Measurements from ENCODE around the gene SNAI3. TPM values are rescaled to one million over a fixed set of nuclear protein-coding genes. Genes with fewer than 3 reads are reported as not detected.

Gene SNAI3
- total RNA-seq, 4 donors from 2014 or later, result 0.26 to 0.83 (median 0.59) TPM

DNA sequence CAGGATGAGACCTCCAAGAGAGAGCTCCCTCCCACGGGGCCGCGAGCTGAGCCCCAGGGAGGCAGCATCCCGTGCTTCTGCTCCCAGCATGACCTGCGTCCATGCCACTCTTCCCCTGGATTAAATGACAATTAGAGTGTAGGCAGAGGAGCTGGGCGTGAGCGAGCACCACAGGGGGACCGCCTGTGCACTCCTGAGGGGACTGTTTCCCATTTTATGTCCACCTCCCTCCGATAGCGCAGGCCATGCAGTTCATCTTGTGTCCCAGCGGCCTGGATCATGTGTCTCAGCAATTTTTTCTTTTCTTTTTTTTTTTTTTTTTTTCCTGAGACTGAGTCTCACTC, 53.7 kb downstream of the SNAI3 start:
- no peaks in the 10 kb centered on the region for H3K9me3 ChIP-seq
- no peak overlapping the region for H3K4me3 ChIP-seq
- H3K27me3 ChIP-seq, result peaks cover 0 to 45% (median 0%) of the 10 kb centered on the region in 4 donors
- WGBS, result 97% methylated on average over 7 of the region's 11 CpGs
- DNase-seq (ENCODE audit: extremely low spot score), result no peak
- intact Hi-C loops (cut with DNase I), result no loop called here
- no peak overlapping the region for H3K27ac ChIP-seq (replicated peaks in 1 of 4)
- H3K36me3 ChIP-seq, result peaks cover 47 to 62% (median 53%) of the 10 kb centered on the region in 4 donors
- no peak for TF ChIP-seq POLR2AphosphoS5 (IDR thresholded peaks at IDR 0.05)
- no peak for TF ChIP-seq EP300 (IDR thresholded peaks at IDR 0.05)
- TF ChIP-seq, protein P1, sequence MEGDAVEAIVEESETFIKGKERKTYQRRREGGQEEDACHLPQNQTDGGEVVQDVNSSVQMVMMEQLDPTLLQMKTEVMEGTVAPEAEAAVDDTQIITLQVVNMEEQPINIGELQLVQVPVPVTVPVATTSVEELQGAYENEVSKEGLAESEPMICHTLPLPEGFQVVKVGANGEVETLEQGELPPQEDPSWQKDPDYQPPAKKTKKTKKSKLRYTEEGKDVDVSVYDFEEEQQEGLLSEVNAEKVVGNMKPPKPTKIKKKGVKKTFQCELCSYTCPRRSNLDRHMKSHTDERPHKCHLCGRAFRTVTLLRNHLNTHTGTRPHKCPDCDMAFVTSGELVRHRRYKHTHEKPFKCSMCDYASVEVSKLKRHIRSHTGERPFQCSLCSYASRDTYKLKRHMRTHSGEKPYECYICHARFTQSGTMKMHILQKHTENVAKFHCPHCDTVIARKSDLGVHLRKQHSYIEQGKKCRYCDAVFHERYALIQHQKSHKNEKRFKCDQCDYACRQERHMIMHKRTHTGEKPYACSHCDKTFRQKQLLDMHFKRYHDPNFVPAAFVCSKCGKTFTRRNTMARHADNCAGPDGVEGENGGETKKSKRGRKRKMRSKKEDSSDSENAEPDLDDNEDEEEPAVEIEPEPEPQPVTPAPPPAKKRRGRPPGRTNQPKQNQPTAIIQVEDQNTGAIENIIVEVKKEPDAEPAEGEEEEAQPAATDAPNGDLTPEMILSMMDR (IDR thresholded peaks at IDR 0.05), result no peak
- TF ChIP-seq POLR2A (IDR thresholded peaks at IDR 0.05; ENCODE audit: low read depth), result no peak
- H3K4me1 ChIP-seq, result peaks cover 17 to 23% (median 20%) of the 10 kb centered on the region in 4 donors

- Histone ChIP-seq H3K27ac (replicated peaks in 1 of 4) (no peak overlapping the region), H3K27me3 (peaks cover 0 to 41% (median 0%) of the 10 kb centered on the region in 4 donors), H3K4me1 (peaks cover 17 to 23% (median 20%) of the 10 kb centered on the region in 4 donors), H3K36me3 (peaks cover 52 to 67% (median 58%) of the 10 kb centered on the region in 4 donors), H3K9me3 (no peaks in the 10 kb centered on the region), H3K4me3 (no peak overlapping the region)
- intact Hi-C loops (cut with DNase I), result no loop called here
- TF ChIP-seq POLR2A (IDR thresholded peaks at IDR 0.05; ENCODE audit: low read depth) (no peak), POLR2AphosphoS5 (IDR thresholded peaks at IDR 0.05) (no peak), EP300 (IDR thresholded peaks at IDR 0.05) (no peak)
- TF ChIP-seq, protein P1 (IDR thresholded peaks at IDR 0.05), result no peak
- 89% methylated on average over 20 of the region's 30 CpGs for WGBS
- no peak for DNase-seq (ENCODE audit: extremely low spot score)
Observed at GRCh38 chr16:88631920-88632586, 54.3 kb downstream of the SNAI3 start.

- Histone ChIP-seq H3K36me3 (peaks cover 59 to 73% (median 64%) of the 10 kb centered on the region in 4 donors), H3K27me3 (peaks cover 0 to 34% (median 0%) of the 10 kb centered on the region in 4 donors), H3K4me3 (no peak overlapping the region), H3K9me3 (no peaks in the 10 kb centered on the region), H3K27ac (replicated peaks in 1 of 4) (no peak overlapping the region), H3K4me1 (peaks cover 17 to 23% (median 20%) of the 10 kb centered on the region in 4 donors)
- TF ChIP-seq EP300 (IDR thresholded peaks at IDR 0.05), result no peak
- no peak for TF ChIP-seq POLR2AphosphoS5 (IDR thresholded peaks at IDR 0.05)
- TF ChIP-seq POLR2A (IDR thresholded peaks at IDR 0.05; ENCODE audit: low read depth), result no peak
- TF ChIP-seq, protein P1 (IDR thresholded peaks at IDR 0.05), result no peak
- 83% methylated on average over 16 of the region's 16 CpGs for WGBS
- intact Hi-C loops (cut with DNase I), result no loop called here
- no peak for DNase-seq (ENCODE audit: extremely low spot score)
Observed at GRCh38 chr16:88631384-88631783, 54.9 kb downstream of the SNAI3 start.

DNA sequence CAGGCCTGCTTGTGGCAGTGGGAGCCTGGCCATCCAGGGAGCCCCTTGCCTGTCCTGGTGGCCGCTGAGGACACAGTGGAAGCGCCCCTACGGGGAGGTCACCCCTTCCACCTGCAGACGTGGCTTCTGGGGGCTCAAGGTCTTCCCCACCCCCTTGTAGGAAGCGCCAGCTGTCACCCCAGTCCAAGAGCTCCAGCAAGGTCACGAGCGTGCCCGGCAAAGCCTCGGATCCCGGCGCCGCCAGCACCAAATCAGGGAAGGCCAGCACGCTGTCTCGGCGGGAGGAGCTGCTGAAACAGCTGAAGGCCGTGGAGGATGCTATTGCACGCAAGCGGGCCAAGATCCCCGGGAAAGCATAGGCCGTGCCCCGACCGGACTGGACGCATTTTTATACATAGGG, 55.4 kb downstream of the SNAI3 start:
- H3K36me3 ChIP-seq, result peaks cover 63 to 78% (median 67%) of the 10 kb centered on the region in 4 donors
- H3K27ac ChIP-seq (replicated peaks in 1 of 4), result no peak overlapping the region
- TF ChIP-seq, protein P1 (IDR thresholded peaks at IDR 0.05), result no peak
- no peak for TF ChIP-seq POLR2AphosphoS5 (IDR thresholded peaks at IDR 0.05)
- no peak for TF ChIP-seq EP300 (IDR thresholded peaks at IDR 0.05)
- no peak for TF ChIP-seq POLR2A (IDR thresholded peaks at IDR 0.05; ENCODE audit: low read depth)
- peaks cover 0 to 29% (median 0%) of the 10 kb centered on the region in 4 donors for H3K27me3 ChIP-seq
- no peaks in the 10 kb centered on the region for H3K9me3 ChIP-seq
- no peak overlapping the region for H3K4me3 ChIP-seq
- H3K4me1 ChIP-seq, result peaks cover 17 to 23% (median 20%) of the 10 kb centered on the region in 4 donors
- WGBS, result 96% methylated on average over 21 of the region's 23 CpGs
- DNase-seq (ENCODE audit: extremely low spot score), result no peak
- intact Hi-C loops (cut with DNase I), result no loop called here

All from esophagus muscularis mucosa (tissue), 4 donors.